HEK293 (cell line): ENCODE measurements around the gene KHSRP.

ENCODE experiments used
- BCL11A ChIP-seq: fragments of 450-650 bp; formaldehyde crosslinking; IDR thresholded peaks from 2 replicates; pipeline ENCODE4 v1.5.1; 2016; ENCODE audit warnings: low read depth, missing biosample characterization, missing genetic modification characterization
- BCL11B ChIP-seq: fragments of 450-650 bp; formaldehyde crosslinking; IDR thresholded peaks from 2 replicates; pipeline ENCODE4 v1.5.1; 2016; ENCODE audit warnings: low read depth, missing biosample characterization, missing genetic modification characterization
- EGR2 ChIP-seq: fragments of 450-650 bp; formaldehyde crosslinking; IDR thresholded peaks from 2 replicates; pipeline ENCODE4 v1.5.1; 2016; ENCODE audit warnings: low read depth, missing biosample characterization, missing genetic modification characterization
- GLI2 ChIP-seq: fragments of 450-650 bp; formaldehyde crosslinking; IDR thresholded peaks from 2 replicates; pipeline ENCODE4; 2017; ENCODE audit warnings: missing biosample characterization, missing genetic modification characterization, low read depth, borderline replicate concordance
- GLIS2 ChIP-seq: fragments of 450-650 bp; formaldehyde crosslinking; IDR thresholded peaks from 2 replicates; pipeline ENCODE4 v1.5.1; 2016; ENCODE audit warnings: missing biosample characterization, missing genetic modification characterization
- MZF1 ChIP-seq: fragments of 450-650 bp; formaldehyde crosslinking; IDR thresholded peaks from 2 replicates; pipeline ENCODE4 v1.5.1; 2017; ENCODE audit warnings: missing biosample characterization, missing genetic modification characterization, borderline replicate concordance
- PBX3 ChIP-seq: sonication (generic); formaldehyde crosslinking; IDR thresholded peaks from 2 replicates; pipeline ENCODE4 v1.8.1; 2022; ENCODE audit warnings: mild to moderate bottlenecking, moderate library complexity, missing genetic modification reagents
- SP3 ChIP-seq: fragments of 450-650 bp; formaldehyde crosslinking; IDR thresholded peaks from 2 replicates; pipeline ENCODE4 v1.5.1; 2016; ENCODE audit warnings: missing biosample characterization, missing genetic modification characterization
- TCF7L2 ChIP-seq: IDR thresholded peaks from 2 replicates; pipeline ENCODE4 v1.6.1; 2011; ENCODE audit warnings: low read depth, mild to moderate bottlenecking, inconsistent platforms, low read length, moderate library complexity, borderline replicate concordance
- WT1 ChIP-seq: fragments of 450-650 bp; formaldehyde crosslinking; IDR thresholded peaks from 2 replicates; pipeline ENCODE4 v1.5.1; 2016; ENCODE audit warnings: missing biosample characterization, missing genetic modification characterization
- YY1 ChIP-seq: fragments of 450-650 bp; formaldehyde crosslinking; IDR thresholded peaks from 2 replicates; pipeline ENCODE4 v1.5.1; 2018; ENCODE audit warnings: missing biosample characterization, missing genetic modification characterization
- ZBTB20 ChIP-seq: fragments of 450-650 bp; formaldehyde crosslinking; IDR thresholded peaks from 2 replicates; pipeline ENCODE4 v1.5.1; 2016; ENCODE audit warnings: missing biosample characterization, missing genetic modification characterization
- ZFP41 ChIP-seq: fragments of 450-650 bp; formaldehyde crosslinking; IDR thresholded peaks from 2 replicates; pipeline ENCODE4 v1.5.1; 2016; ENCODE audit warnings: missing biosample characterization, missing genetic modification characterization, borderline replicate concordance
- ZNF23 ChIP-seq: fragments of 450-650 bp; formaldehyde crosslinking; IDR thresholded peaks from 2 replicates; pipeline ENCODE4 v1.5.1; 2016; ENCODE audit warnings: missing biosample characterization, missing genetic modification characterization, borderline replicate concordance
- ZNF341 ChIP-seq: fragments of 450-650 bp; formaldehyde crosslinking; IDR thresholded peaks from 2 replicates; pipeline ENCODE4; 2016; ENCODE audit warnings: low read depth, missing biosample characterization, missing genetic modification characterization
- ZNF398 ChIP-seq: fragments of 450-650 bp; formaldehyde crosslinking; IDR thresholded peaks from 2 replicates; pipeline ENCODE4 v1.5.1; 2017; ENCODE audit warnings: missing biosample characterization, missing genetic modification characterization
- ZNF521 ChIP-seq: fragments of 450-650 bp; formaldehyde crosslinking; IDR thresholded peaks from 2 replicates; pipeline ENCODE4 v1.5.1; 2017; ENCODE audit warnings: missing biosample characterization, mild to moderate bottlenecking, missing genetic modification characterization
- ZNF529 ChIP-seq: fragments of 450-650 bp; formaldehyde crosslinking; IDR thresholded peaks from 2 replicates; pipeline ENCODE4 v1.5.1; 2017; ENCODE audit warnings: missing genetic modification characterization, missing biosample characterization; ENCODE audit not compliant: insufficient replicate concordance
- ZNF560 ChIP-seq: fragments of 450-650 bp; formaldehyde crosslinking; IDR thresholded peaks from 2 replicates; pipeline ENCODE4 v1.5.1; 2017; ENCODE audit warnings: missing biosample characterization, missing genetic modification characterization, borderline replicate concordance
- ZNF561 ChIP-seq: fragments of 450-650 bp; IDR thresholded peaks from 2 replicates; pipeline ENCODE4 v1.5.1; 2018; ENCODE audit warnings: missing biosample characterization, missing genetic modification characterization, borderline replicate concordance
- ZNF621 ChIP-seq: fragments of 450-650 bp; formaldehyde crosslinking; IDR thresholded peaks from 2 replicates; pipeline ENCODE4 v1.5.1; 2017; ENCODE audit warnings: missing biosample characterization, missing genetic modification characterization
- ZNF654 ChIP-seq: fragments of 450-650 bp; formaldehyde crosslinking; IDR thresholded peaks from 2 replicates; pipeline ENCODE4 v1.5.1; 2016; ENCODE audit warnings: low read depth, missing biosample characterization, missing genetic modification characterization
- ZNF768 ChIP-seq: fragments of 450-650 bp; formaldehyde crosslinking; IDR thresholded peaks from 2 replicates; pipeline ENCODE4 v1.5.1; 2018; ENCODE audit warnings: missing biosample characterization, mild to moderate bottlenecking, missing genetic modification characterization
- ZNF791 ChIP-seq: fragments of 450-650 bp; formaldehyde crosslinking; IDR thresholded peaks from 2 replicates; pipeline ENCODE4 v1.5.1; 2016; ENCODE audit warnings: missing biosample characterization, missing genetic modification characterization
- ZXDB ChIP-seq: fragments of 450-650 bp; formaldehyde crosslinking; IDR thresholded peaks from 2 replicates; pipeline ENCODE4 v1.5.1; 2016; ENCODE audit warnings: missing biosample characterization, missing genetic modification characterization

KHSRP gene

GRCh38 chr19:6460099-6460884 is 35.7 kb upstream of the KHSRP start (continued):
- TF ChIP-seq WT1 (tag by site-specific recombination), result peak; percentile 35; the same call in 1 of the 2 replicates
- TF ChIP-seq BCL11B (tag by site-specific recombination), result peak; percentile 92
- TF ChIP-seq ZBTB20 (tag by site-specific recombination), result peak; percentile 84
- TF ChIP-seq EGR2, result peak; percentile 63
- peak; percentile 86 for TF ChIP-seq ZXDB (tag by site-specific recombination)
- no peak; the same call in 1 of the 2 replicates for TF ChIP-seq BCL11A (tag by site-specific recombination)
- TF ChIP-seq GLIS2 (tag by site-specific recombination), result peak; percentile 99
- TF ChIP-seq MZF1, result no peak; the same call in 1 of the 2 replicates
- no peak for TF ChIP-seq GLI2 (tag by site-specific recombination)
- no peak for TF ChIP-seq ZNF529
- no peak for TF ChIP-seq TCF7L2
- TF ChIP-seq ZNF561 (tag by site-specific recombination), result no peak; the same call in none of the 2 replicates
- no peak for TF ChIP-seq ZFP41 (tag by site-specific recombination)
- no peak for TF ChIP-seq ZNF768 (tag by site-specific recombination)
- 0 out of 2 replicates have a peak, but pooled peaks have one; percentile 27 for TF ChIP-seq YY1
- TF ChIP-seq ZNF621, result no peak
- TF ChIP-seq ZNF791, result no peak
- no peak for TF ChIP-seq ZNF23 (tag by site-specific recombination)
- peak; percentile 92 for TF ChIP-seq SP3
- TF ChIP-seq PBX3 (CRISPR knock-in tag), result peak; percentile 18; the same call in 1 of the 2 replicates
- peak; percentile 72 for TF ChIP-seq ZNF341 (tag by site-specific recombination)
- TF ChIP-seq ZNF398, result peak; percentile 66; the same call in 1 of the 2 replicates
- TF ChIP-seq ZNF654, result peak; percentile 4; the same call in 1 of the 2 replicates
- TF ChIP-seq ZNF521 (tag by site-specific recombination), result no peak
- TF ChIP-seq ZNF560 (tag by site-specific recombination), result no peak
